Measurements from ENCODE around the gene IL1RAP. TPM values are rescaled to one million over a fixed set of nuclear protein-coding genes. Genes with fewer than 3 reads are reported as not detected.

Gene IL1RAP
- total RNA-seq, 1 donor from 2014 or later = 7.7 TPM

- no peak for TF ChIP-seq CTCF (conservative IDR thresholded peaks at IDR 0.05; ENCODE audit: low read depth, low read length)
- H3K4me3 ChIP-seq (ENCODE audit: low read depth, low read length) = no peak overlapping the region
- no peak for DNase-seq (ENCODE audit: low read depth)
Measured at GRCh38 chr3:190545191-190545590, 31.3 kb downstream of the IL1RAP start.

GRCh38 chr3:190546881-190547510 lies 33.1 kb downstream of the IL1RAP start:
- TF ChIP-seq CTCF (conservative IDR thresholded peaks at IDR 0.05; ENCODE audit: low read depth, low read length) = no peak
- no peak overlapping the region for H3K4me3 ChIP-seq (ENCODE audit: low read depth, low read length)
- DNase-seq (ENCODE audit: low read depth) = no peak

DNA sequence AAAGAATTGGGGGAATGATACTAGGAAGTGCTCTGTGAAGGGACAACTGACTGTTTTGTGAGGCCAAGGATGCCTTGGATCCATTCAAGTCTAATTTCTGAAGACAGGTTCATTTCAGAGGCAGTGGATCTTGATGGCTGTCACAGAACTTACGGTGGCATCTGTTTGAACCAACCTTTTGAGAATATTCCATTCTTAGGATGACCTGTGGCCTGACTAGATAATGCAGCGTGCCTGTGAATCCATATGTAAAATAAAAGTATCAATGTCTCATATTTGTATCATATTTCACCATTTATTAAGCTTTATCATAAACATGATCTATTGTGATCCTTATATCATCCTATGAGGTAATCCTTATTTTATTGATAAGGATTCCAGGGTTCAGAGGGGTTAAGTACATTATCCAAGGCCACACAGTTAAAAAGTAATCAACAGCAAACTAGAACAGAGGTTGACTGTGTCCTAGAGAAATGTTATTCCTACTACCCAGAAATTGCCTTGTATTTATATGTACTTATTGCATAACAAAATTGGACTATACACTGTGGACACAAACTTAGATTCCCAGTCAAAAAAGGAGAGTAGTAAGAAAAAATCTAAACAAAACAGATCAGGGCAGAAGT lies 34.3 kb downstream of the IL1RAP start:
- TF ChIP-seq CTCF (conservative IDR thresholded peaks at IDR 0.05; ENCODE audit: low read depth, low read length) = no peak
- DNase-seq (ENCODE audit: low read depth) = no peak
- no peak overlapping the region for H3K4me3 ChIP-seq (ENCODE audit: low read depth, low read length)

DNA sequence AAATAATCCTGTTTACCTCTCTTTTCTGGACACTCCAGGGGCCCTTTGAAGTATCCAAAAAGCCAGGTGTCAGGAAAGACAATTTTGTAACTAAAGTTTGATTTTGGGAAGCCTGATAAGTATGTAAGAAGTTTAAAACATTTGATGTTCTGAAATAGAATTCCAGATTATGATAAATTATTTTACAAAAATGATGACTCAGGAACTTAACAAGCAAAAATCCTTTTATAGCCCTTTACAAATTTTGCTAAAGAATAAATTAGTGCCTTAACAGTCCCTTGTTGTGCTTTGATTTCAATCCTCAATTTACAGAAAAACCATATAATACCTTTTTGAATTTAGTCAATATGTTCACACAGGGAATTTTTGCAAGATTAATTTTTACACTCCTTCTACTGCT lies 38.1 kb downstream of the IL1RAP start:
- TF ChIP-seq CTCF (conservative IDR thresholded peaks at IDR 0.05; ENCODE audit: low read depth, low read length) = no peak
- no peak overlapping the region for H3K4me3 ChIP-seq (ENCODE audit: low read depth, low read length)
- no peak for DNase-seq (ENCODE audit: low read depth)

- TF ChIP-seq CTCF (conservative IDR thresholded peaks at IDR 0.05; ENCODE audit: low read depth, low read length) = no peak
- DNase-seq (ENCODE audit: low read depth) = no peak
- no peak overlapping the region for H3K4me3 ChIP-seq (ENCODE audit: low read depth, low read length)
Measured at GRCh38 chr3:190552969-190553759, 39.3 kb downstream of the IL1RAP start.

DNA sequence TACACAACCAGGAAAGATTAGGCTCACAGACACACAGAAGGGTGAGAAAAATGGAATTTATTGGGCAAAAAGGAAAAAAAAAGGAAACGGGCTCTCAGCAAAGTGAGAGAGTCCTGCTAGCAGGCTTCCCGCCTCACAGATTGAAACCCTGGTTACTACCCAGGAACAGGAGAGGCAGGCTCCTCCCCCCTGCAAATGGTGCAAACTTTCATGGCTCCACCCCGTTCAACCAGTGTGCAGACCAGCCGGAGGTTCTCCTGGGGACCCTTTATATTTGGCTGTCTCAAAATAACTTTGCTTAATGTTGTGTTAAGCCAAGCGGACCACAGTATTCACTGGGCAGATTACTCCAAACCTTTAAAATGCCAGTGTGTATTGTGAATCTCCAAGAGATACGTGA lies 40.3 kb downstream of the IL1RAP start:
- no peak overlapping the region for H3K4me3 ChIP-seq (ENCODE audit: low read depth, low read length)
- no peak for TF ChIP-seq CTCF (conservative IDR thresholded peaks at IDR 0.05; ENCODE audit: low read depth, low read length)
- no peak for DNase-seq (ENCODE audit: low read depth)

Data from epithelial cell of proximal tubule (primary cell).